ENCODE measurements around the gene GATAD2A. TPM values are rescaled to one million over a fixed set of nuclear protein-coding genes. Genes with fewer than 3 reads are reported as not detected.

Gene GATAD2A
- total RNA-seq, 2 donors from 2014 or later, result 41.7 to 138 TPM

GRCh38 chr19:19514215-19514657 lies 108.8 kb downstream of the GATAD2A start:
- no peak for TF ChIP-seq POLR2A (IDR thresholded peaks at IDR 0.05)
- no peak for TF ChIP-seq CTCF (IDR thresholded peaks at IDR 0.05)
- peak; percentile 54 for TF ChIP-seq POLR2AphosphoS5 (IDR thresholded peaks at IDR 0.05)
- Histone ChIP-seq H3K9me3 (no peaks in the 10 kb centered on the region), H3K36me3 (no peaks in the 10 kb centered on the region), H3K4me1 (replicated peaks) (no peaks in the 10 kb centered on the region), H3K27ac (no peak overlapping the region), H3K4me3 (peak overlapping the region in 1 of 2 donors; percentile 7), H3K27me3 (replicated peaks; ENCODE audit: insufficient read depth) (no peaks in the 10 kb centered on the region)
- WGBS, result 21% methylated on average over 46 of the region's 46 CpGs
- intact Hi-C loops (cut with DNase I), result no loop called here
- no peak for DNase-seq (ENCODE audit: low spot score)

GRCh38 chr19:19514881-19515641 lies 109.6 kb downstream of the GATAD2A start, which contains the start of gene TSSK6:
Gene TSSK6 (minus strand): TSS chr19:19515548. CDS start chr19:19515427, 121 bp downstream.
- no peaks in the 10 kb centered on the region for H3K4me1 ChIP-seq (replicated peaks)
- peak within 1 kb of the TSS; percentile 81 to 83 for H3K27ac ChIP-seq
- peak within 1 kb of the TSS; percentile 59 to 67 for H3K4me3 ChIP-seq
- TF ChIP-seq POLR2AphosphoS5 (IDR thresholded peaks at IDR 0.05) (no peak), CTCF (IDR thresholded peaks at IDR 0.05) (no peak), POLR2A (IDR thresholded peaks at IDR 0.05) (no peak)
- WGBS, result 82% methylated on average over 73 of the region's 74 CpGs
- H3K9me3 ChIP-seq, result no peaks in the 10 kb centered on the region
- no peaks in the 10 kb centered on the region for H3K36me3 ChIP-seq
- DNase-seq (ENCODE audit: low spot score), result no peak
- H3K27me3 ChIP-seq (replicated peaks; ENCODE audit: insufficient read depth), result no peaks in the 10 kb centered on the region
- intact Hi-C loops (cut with DNase I), result no loop called here

- Histone ChIP-seq H3K27ac (peak within 1 kb of the TSS; percentile 81 to 83), H3K9me3 (no peaks in the 10 kb centered on the region), H3K4me1 (replicated peaks) (no peaks in the 10 kb centered on the region), H3K27me3 (replicated peaks; ENCODE audit: insufficient read depth) (no peaks in the 10 kb centered on the region), H3K4me3 (peak within 1 kb of the TSS; percentile 59 to 67), H3K36me3 (no peaks in the 10 kb centered on the region)
- peak; percentile 89 for DNase-seq (ENCODE audit: low spot score)
- intact Hi-C loops (cut with DNase I), result no loop called here
- TF ChIP-seq CTCF (IDR thresholded peaks at IDR 0.05) (peak in 1 of 4 experiments; percentile 19), POLR2AphosphoS5 (IDR thresholded peaks at IDR 0.05) (peak; percentile 99), POLR2A (IDR thresholded peaks at IDR 0.05) (peak; percentile 62)
- 11% methylated on average over 29 of the region's 61 CpGs for WGBS
Measured at GRCh38 chr19:19515642-19516519, 110.4 kb downstream of the GATAD2A start, which contains the start of gene NDUFA13. Gene NDUFA13 (plus strand): TSS chr19:19516225. CDS start chr19:19516239, 14 bp downstream.

GRCh38 chr19:19517235-19517619 lies 111.8 kb downstream of the GATAD2A start:
- Histone ChIP-seq H3K9me3 (no peaks in the 10 kb centered on the region), H3K36me3 (no peaks in the 10 kb centered on the region), H3K27ac (no peak overlapping the region), H3K4me1 (replicated peaks) (no peaks in the 10 kb centered on the region), H3K27me3 (replicated peaks; ENCODE audit: insufficient read depth) (no peaks in the 10 kb centered on the region), H3K4me3 (peak overlapping the region in 1 of 2 donors; percentile 67)
- intact Hi-C loops (cut with DNase I), result no loop called here
- 82% methylated on average over 10 of the region's 10 CpGs for whole genome bisulfite sequencing
- no peak for DNase-seq (ENCODE audit: low spot score)
- TF ChIP-seq POLR2A (IDR thresholded peaks at IDR 0.05) (no peak), CTCF (IDR thresholded peaks at IDR 0.05) (no peak), POLR2AphosphoS5 (IDR thresholded peaks at IDR 0.05) (no peak)

All from prostate gland (tissue), 2 donors.